Effector CD8-positive, alpha-beta T cell (primary cell): Measurements from ENCODE around the gene SHB.

Source experiments
- DNase-seq: peaks from one replicate; lab custom pipeline; 2025; lab: John Stamatoyannopoulos, UW

Gene SHB

GRCh38 chr9:38042626-38043357 lies 26.2 kb downstream of the SHB start:
- no peak for DNase-seq

GRCh38 chr9:38041564-38042243 lies 27.3 kb downstream of the SHB start:
- DNase-seq: no peak

GRCh38 chr9:38039907-38040682 lies 28.9 kb downstream of the SHB start:
- DNase-seq: no peak

- no peak for DNase-seq
These were observed 29.7 kb downstream of the SHB start for GRCh38 chr9:38039090-38039906.

DNA sequence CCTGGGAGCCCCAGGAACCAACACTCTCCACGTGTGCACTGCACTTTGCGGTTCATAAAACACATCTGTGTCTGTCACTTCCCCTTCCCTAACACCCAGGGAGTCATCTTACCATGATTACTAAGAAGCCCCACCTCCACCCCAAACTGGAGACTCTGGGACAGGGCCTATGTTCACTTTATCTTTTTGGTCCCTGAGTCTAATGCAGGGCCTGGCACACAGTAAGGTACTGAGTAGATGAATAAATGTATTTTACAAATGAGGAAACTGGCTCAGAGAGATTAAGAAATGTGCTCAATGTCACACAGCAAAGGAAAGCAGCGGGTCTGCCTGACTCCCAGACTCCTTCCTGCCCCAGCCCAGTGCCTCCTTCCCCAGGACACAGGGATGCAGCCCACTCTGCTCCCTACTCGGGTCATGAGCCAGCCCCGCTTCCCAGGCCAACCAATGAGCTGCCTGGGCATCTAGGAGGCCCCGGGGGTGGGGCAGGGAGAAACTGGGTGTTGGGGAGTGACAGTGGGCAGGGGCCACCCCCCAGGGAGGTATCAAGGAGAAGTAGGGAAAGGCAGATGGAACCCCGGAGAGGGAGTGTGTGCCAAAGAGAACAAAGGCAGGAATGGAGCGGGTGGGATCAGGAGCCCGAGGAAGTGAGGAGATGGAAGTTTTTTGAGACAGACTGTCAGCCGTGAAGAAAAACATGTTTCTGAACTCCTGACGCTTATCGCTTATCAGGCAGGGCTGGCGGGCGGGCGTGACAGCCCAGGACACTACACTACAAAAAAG lies 30.5 kb downstream of the SHB start:
- no peak for DNase-seq

DNA sequence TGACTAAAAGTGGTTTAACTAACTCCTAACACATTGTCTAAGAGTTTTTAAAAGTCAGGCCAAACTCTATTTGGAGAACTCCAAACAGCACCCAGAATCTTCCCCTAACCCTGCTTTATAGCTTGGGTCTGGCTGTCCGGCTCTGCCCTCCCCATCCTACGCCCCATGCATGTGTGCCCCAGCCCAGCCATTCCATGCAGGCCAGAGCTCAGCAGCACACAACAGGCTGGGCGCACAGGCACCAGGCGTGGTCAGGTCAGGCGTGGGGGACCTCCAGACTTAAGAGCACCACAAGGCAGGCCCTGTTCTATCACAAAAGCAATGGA lies 31.1 kb downstream of the SHB start:
- no peak for DNase-seq

DNA sequence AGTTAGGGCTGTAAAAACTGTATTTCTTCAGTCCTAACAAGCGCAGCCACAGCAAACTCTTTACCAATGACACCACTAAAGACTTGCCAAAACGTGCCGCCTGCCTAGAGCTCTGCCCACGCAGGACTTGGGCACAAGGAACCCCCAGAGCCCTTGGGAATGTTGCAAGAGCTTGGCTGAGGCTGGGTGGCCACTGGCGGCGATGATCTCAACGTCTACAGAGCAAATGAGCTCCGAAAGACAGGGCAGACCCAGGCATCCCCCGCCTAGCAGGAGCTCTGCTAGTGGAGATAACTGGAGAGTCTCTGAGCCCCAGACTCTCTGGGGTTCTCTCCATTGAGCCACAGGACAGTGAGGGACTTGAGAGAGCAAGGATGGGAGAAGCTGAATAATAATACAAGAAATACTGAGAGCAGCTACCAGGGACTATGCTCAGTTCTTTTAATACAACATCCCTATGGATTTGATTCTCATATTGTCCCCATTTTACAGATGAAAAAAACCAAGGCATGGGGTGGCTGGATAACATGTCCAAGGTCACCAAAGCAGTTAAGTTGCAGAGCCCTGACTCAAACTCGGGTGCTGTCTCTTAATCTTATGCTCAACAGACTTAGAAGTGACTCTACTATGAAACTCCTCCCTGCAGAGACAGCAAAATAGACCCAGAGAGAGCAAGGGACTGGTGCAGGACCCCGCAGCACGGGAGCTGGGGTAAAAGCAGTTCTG lies 32.5 kb downstream of the SHB start:
- no peak for DNase-seq

GRCh38 chr9:38035873-38036272 lies 33.2 kb downstream of the SHB start:
- DNase-seq: no peak

- DNase-seq: no peak
These were observed 35.1 kb downstream of the SHB start for GRCh38 chr9:38033941-38034340.

DNA sequence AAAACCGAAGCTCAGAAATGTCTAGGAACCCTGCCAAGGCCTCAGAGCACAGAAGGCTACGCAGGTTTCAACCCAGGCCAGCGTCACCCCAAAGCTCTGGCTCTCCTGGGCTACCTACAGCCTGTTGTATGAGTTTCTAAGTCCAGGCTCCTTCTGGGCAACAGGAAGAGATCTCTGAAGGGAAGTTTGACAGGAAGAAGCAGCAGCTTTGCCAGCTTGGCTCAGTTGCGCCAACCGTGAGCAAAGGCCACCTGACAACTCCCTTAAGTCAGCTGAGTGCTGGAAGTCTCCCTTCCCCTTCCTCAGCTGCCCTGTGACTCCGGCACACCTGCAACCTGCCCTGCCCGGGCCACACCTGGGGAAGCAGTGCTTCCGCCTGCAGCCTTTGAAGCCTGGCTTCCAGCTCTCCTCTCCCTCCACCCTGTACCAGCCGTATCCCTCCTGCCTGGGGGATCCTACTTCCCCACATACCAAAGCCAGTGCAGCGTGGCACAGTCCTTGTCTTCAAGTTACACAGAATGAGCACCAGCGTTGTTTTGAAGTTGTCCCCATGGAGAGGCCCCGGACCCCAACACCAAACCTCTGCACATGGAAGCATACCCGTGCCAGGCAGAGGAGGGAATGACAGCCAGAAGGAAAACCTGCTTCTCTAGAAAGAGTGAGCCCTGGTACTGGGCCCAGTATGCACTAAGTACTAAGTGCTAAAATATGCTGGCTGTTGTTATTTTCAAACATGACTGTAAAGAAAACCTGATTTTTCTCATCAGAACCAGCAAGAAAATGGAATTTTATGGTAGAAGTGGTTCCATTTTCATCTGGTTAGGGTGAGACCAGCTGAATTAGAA lies 36.5 kb downstream of the SHB start:
- DNase-seq: no peak

DNA sequence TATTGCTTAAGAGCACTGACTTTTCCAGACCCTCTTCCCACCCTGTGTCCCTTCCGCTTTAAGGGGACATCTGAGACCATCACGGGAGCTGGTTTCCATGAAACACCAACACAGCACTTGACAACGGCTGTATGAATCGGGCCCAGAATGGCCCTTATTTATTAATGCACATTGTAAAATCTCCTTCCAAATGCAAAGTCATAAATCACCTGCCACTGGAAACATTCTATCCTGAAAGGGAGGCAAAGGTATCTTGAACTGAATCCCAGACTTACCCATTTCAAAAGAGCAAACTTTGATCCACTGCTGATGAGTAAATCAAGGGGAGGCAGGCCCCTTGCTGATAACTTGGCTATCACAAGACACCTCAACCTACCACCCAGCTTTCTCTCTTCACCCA lies 37.4 kb downstream of the SHB start:
- DNase-seq: no peak

DNA sequence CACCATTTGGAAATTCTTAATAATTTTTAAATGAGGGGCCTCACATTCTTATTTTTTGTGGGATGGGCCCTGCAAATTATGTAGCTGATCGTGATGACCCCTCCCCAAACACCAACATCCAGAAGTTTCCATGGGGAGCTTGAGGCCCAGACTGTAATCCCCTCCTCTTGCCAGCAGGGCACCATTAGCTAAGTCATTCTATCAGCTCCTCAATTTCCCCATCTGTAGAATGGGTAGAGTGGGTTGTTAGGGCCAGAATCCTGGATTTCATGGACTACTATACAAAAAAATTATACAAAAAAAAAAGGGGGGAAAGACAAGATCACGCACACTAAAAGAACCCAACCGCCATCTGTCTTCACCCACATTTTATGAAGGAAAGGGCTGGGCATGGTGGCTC lies 38.4 kb downstream of the SHB start:
- DNase-seq: no peak

- no peak for DNase-seq
These were observed 39.0 kb downstream of the SHB start for GRCh38 chr9:38029915-38030638.

- DNase-seq: no peak
These were observed 41.3 kb downstream of the SHB start for GRCh38 chr9:38027714-38028113.

DNA sequence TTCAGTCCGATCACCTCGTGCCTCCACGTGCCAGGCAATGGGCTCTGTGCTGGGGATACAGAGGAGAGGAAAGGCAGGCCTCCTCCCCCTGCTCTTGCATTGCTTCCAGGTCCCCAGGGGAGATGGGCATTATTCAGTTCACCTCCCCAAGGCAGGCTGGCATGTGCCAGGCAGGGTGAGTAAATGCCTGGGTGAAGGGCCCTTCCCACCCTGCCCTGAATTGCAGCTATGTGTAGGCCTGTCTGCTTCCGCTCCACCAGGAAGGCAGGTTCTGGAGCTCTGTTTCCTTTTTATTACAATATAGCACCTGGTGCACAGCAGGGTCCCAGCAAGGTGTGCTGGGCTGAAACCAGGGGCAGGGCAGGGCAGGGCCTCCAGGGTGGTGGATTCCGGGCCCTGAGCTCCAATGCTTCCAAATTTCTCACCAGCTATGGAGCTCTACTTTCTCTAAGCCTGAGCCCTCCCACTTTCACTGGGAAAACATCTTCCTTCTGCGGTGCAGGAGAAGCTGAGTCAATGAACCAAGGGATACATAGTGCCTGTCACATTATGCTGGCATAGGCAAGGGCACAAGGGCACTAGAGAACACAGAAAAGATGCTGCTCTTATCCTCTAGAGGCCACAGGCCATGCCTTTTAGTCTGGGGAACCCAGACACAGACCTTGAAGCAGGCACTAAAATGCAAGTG lies 42.0 kb downstream of the SHB start:
- DNase-seq: no peak

GRCh38 chr9:38026021-38026809 lies 42.8 kb downstream of the SHB start:
- no peak for DNase-seq

GRCh38 chr9:38025166-38025565 lies 43.9 kb downstream of the SHB start:
- no peak for DNase-seq
